Activated CD8-positive, alpha-beta memory T cell treated with anti-CD3 and anti-CD28 coated beads for 48 hours (primary cell): ENCODE data around the gene PRAC1.

Source experiments
- DNase-seq, 3 experiments: peaks; one replicate each; pipeline ENCODE4 v3.0.0-alpha.2; 2020; ENCODE audit warnings: low read depth in 2 of 3, low spot score in 2 of 3

The PRAC1 gene

DNA sequence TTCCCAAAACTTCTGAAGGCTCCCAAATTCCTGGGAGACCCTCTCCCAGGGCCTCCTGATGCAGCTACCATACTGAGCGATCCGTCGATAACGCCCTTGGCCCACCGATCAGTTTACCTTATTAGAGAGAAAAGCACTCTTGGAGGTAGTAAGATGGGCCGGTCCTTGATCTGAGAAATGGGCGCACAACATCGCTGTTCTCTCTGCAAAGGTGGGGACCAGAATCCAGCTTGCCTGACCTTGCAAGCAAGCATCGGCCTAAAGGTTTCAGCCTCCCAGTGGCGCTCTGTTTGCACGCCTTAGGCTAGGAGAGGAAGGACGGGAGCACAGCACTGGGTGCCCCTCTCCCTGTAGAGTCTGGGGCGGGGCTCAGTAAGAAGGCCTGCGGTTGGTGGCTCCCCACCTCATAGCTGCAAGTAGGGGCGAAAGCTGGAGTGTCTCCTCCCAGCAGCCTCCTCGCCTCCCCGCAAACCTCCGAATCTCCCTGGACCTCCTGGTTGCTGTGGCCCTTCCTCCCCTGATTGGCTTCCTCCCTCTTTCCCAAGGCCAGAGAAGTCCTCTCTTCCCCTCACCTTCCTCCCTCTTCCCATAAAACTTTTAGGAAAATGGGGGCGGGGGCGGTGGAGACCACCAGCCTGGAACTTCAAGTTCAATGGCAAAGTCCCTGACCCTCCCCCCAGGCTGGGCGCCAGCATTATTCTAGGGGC lies at the start of gene PRAC1:
TSS of gene PRAC1 (minus strand) at position 318 of the 707 bp plus-strand sequence. CDS start at position 192, 126 bp downstream.
- DNase-seq: no peak

DNA sequence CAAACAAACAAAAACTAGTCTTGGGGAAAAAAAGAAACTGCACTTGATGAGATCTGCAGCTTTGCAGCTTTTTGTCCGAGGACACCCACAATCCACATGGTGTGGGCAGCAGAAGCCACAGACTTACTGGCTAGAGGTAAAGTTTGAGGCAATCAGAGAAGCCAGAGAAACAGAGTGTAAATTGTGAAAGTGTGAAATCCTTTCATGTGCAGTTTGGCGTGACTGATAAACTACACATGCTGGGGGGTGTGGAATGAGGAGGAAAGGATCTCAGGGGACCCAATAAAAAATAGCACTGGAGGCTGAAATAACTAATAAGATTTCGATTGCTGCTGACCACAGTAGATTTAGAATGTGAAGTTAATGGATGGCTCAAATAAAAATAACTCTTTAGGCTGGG lies 48.6 kb upstream of the PRAC1 start:
- no peak for DNase-seq

DNA sequence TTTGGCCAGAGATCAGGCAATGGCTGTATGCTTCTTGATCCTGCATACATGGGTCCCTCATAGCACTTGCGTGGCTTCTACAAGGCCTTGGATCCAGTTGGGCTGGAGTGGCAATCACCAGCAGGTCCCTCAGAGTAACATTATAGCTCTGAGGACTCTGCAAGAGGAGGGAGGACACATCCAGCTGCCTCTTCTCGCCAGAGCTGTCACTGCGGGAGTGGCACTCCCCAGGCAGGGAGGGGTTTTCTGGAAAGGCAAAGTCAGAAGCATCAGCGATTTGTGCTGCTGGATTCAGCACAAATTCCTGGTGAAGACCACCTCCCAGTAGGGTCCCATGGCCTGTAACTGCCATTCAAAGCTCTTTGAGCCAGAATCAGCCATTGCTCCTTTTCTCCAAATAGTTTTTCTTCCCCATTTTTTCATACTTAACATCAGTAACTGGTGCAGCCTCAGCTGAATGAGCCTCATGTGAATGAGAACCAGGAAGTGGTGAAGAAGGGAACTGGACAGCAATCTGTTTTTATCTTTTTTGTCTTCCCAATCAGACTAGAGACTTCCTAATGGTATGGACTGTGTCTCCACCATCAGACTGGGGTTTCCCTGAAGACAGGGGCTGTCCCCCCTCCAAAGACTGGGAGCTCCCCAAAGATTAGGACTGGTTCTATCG lies 46.8 kb upstream of the PRAC1 start:
- DNase-seq: no peak

DNA sequence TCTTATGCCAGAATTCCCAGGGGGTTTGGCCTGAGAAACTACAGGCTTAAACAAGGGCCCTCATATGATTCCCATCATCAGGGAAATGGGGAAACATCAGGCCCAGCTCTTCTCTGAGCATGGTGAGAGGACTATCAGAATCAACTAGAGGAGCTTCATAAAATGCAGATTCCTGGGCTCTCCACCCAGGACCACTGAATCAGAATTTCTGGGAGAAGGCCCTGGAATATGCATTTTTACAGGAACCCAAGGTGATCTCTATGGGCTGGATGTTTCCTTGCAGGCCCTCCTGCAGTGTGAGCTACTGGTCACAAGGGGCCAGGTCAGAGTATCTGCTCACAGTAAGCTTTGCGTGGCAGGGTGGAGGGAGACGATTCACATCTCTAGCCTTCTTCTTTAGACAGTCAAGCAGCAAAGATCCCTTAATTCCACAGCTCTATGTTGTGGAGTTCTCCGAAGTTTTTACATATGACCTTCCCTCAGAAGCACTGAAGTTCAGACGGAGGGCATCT lies 45.0 kb upstream of the PRAC1 start:
- no peak for DNase-seq

DNA sequence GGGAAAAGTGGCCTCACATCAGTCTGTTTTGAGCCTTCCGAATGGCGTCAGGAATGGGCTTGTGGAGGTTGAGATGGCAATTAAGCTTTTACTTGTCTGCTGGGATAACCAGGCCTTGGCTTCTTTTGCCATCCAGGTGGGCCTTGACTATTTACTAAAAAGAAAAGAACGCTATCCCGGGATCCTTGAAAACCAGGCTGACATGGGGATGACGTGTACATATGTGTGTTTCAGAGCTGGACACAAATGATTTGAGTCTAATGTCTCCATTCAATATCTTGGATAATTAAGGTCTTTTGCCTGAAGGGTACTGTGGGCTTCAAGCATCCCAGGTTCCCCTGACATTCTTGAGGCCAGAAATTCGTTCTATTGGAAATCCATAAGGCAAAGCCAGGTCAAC lies 38.8 kb upstream of the PRAC1 start:
- DNase-seq: no peak

DNA sequence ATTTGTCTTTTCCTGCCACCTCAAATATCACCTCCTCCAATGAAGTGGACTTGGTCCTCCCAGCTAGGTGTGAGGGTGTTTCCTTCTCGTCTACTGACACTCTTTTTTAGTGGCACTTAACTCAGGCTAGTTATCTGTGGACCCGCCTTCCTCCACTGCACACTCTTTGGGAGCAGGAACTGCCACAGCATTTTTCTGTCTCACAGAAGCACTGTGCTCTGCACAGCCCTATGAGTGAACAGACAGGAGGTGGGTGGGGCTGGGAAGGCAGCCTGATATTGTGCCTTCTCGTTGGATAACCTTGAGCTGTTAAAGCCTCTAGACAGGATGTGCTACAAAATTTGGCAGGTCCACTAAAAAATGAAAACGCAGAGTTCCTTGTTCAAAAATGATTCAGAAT lies 38.1 kb upstream of the PRAC1 start:
- no peak for DNase-seq

DNA sequence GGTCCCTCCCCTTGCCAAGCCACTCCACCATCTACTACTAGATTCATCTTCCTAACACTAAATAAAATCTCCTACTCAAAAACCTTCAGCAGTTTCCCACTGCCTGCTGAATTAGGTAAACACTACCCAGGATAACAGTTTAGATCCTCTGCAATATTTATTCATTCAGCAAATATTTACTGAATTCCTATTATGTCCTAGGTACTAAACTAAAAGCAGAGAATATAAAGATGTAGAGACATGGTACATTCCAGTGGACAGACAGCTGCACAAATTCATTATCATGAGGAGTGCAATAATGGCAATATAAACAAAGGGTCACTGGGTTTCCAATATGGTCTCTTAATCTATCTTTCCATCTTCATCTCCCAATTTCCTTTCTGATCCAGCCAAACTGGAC lies 37.0 kb upstream of the PRAC1 start:
- no peak for DNase-seq

DNA sequence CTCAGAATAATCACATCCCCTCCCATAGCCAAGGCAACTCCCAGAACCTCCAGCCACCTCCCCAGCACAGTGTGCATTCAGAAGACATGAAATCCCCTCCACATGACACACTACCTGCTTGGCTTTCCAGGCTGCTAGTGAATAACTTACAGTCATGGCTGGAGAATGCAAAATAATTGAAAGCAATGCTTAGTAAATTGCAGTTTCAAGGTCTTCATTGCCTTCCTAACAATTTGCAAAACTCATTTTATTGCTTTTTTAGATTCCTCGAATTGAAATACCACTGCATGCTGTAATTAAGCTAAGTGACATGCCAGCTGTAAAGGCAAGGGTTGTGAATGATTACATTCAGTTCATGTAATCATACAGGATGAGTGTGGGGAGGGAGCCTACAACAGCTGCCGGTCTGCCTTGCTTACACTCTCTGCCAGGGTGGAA lies 35.2 kb upstream of the PRAC1 start:
- DNase-seq: no peak

DNA sequence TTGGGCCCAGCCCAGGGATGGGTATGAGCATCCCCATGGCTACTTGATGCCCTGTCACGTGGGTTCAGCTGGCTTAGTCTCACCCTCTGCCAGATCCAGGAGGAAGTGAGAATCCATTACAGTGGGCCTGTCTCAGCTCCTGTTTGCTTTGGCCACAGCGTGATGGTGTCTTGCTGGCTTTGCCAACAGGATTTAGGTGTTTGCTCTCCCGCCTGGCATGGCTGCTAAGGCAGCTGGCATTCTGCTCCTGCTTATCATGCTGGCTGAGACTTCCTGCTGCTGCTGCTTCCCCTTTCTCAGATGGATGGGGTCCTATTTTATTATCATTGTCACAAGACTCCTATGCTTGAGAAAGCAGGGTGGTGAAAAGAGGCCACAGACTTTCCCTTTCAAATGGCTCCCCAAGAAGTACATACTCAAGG lies 34.5 kb upstream of the PRAC1 start:
- DNase-seq: no peak

DNA sequence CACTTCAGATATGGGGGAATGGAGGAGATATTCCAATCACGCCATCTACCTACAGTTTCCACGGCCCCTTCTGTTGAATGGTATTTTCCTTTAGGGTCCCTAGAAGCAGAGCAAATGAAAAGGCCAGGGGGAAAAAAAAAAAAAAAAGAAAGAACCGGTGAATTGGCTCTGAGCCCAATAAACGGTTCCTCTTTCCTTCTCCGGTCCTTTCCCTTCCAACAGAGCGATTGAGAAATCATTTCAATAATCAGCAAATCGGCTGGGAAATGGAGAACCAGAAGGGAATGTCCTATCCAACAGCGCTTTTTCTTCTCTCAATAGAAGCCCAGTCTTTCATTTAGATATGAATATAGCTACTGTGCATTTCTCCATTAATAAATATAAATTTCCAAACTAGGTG lies 33.0 kb upstream of the PRAC1 start:
- no peak for DNase-seq

DNA sequence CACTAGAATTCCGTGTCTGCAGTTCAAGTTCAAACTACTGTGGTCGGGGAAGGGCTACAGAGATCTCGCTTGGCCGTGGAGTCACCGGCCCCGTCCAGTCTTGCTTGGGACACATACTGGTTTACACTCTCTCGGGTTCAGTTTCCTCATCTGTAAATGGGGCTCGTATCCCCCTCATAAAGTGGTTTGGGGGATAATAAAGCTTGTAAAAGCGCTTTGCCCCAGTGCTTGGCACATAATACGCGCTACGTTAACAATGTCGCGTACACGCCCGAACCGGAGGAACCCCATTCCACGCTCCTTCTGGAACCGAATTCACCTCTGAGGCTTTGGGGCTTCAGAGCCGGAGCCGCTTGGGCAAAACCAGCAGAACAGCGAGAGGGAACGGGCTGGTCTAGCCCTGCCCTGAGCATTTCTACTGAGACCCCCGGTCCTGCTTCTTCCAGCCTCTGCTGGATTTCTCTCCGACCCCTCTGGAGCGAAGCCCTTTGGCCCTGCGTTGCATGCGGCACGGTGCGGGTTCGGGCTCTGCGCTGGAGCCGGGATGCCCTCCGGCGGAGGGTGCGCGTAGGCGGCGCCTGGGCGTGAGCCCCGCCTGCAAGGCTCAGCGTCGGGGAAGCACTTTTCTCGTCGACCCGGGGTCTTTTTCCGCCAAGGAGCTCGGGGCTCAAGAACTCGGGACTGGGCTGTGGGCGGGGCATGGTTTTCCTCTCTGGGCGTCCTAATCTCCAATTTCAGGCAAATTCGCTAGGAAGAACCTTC lies 32.4 kb upstream of the PRAC1 start:
- DNase-seq: no peak

DNA sequence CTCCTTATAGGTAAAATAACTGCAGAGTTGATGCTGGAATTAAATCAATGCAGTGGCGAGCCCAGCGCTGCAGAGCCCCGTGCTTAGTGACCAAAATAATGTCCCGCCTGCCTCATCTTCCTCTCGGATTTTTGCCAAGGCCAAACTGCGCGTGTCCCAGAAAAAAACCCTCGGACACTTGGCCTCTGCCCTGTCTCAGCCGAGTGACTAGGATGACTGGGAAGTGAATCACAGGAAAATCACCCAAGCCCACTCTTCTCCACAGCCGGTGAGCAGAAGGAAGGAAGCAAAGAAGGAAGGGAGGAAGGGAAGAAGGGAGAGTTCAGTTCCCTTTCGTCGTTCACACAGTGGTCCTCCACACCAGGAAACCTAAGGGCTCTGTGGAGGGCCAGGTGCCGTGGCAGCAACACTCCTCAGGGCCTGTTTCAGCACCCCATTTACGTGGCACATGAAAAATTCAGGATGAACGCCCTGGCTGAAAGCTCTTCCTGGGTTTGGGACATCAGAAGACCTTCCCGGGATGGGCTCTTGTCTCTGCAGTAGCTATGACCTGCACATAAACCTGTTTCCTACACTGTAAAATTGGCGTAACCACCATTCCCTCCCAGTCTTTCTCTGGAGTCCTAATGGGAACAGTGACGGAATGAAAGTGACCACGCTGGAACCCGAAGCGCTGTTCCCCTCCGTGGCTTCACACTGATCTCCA lies 31.6 kb upstream of the PRAC1 start:
- no peak for DNase-seq

DNA sequence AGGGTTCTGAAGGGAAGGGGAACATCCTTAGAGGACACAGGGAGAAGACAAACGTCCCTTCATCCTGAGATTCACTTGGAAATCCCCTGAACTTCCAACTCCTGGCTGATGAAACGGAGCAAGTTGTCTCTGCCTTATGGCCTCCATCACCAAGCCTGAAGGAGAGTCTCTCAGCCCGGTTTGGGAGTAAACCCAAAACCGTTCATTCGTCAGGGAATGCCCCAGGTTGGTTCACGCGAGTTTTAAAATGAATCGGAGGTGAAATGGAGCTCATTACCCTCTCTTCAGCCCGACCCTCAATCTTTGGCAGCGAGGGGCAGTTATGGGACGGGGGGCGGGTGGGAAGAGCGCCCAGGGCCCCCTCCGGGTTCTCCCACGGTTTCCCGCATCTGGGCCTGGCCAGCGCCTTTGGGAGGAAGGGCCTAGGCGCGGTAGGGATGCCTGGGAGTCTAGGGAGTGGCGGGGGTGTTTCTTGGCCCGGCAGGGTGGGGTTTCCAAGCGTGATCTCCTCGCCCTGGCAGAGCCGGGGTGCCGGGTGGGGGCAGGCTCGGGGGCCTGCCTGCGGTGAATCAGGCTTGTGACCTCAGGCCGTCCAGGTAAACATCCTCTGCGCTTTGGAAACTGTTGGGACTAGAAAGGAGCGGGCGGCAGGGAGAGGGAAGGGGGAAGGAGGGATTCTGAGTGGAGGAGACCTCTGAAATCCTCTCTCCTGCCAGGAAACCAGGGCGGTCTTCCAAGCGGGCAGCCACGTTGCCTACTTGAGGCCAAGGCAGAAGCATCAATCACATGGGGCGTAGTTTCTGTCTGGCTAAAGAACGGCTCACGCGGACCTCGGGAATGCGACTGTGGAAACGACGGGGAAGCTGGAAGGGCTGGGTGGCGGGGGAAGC lies 30.3 kb upstream of the PRAC1 start:
- no peak for DNase-seq

DNA sequence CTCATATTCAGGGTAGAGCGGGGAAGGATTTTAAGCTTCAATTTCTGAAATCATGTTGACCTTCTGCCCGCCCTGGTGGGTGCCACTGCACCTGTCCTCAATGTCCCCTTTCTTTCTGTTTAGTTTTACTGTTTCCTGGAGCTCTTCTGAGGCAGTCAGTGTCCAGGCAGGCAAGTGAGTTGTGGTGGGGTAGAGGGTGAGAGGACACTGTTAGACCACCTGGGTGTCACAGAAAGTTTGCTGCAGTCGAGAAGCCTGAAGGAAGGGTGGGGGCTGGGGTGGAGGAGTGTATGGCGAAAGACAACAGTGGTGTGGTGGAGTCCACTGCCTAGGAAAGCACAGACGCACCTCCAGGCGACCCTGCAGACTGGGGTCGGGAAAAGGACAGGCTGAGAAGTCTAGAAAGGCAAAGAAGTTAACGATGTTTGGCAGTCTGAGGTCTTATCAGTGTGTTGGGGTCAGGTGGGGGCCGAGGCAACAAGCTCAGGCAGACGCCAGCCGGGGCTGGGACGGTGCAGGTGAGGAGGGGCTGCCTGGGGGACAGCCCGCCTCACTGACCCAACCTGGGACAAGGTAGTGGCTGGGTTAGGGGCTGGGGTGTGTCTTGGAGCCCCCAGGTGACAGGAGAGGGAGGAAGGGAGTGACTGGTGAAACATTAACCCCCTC lies 29.5 kb upstream of the PRAC1 start:
- DNase-seq: no peak

DNA sequence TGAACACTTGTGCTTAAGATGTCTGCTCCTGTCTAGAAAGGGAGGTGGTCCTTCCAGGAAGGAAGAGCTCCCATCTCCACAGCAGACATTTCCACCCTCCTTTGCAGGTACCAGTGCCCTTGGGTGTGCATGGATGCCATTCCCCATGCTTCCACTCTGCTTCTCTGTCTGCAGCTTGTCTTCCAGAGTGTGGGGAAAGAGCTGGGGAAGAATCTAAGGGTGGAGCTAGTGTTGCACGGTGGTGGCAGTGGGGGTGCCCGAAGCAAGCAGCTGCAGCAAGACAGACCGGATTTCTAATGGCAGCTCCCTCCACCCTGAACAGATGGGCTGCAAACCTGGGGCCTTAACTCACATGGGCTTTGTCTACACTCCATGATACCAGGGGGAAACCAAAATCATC lies 28.9 kb upstream of the PRAC1 start:
- no peak for DNase-seq

DNA sequence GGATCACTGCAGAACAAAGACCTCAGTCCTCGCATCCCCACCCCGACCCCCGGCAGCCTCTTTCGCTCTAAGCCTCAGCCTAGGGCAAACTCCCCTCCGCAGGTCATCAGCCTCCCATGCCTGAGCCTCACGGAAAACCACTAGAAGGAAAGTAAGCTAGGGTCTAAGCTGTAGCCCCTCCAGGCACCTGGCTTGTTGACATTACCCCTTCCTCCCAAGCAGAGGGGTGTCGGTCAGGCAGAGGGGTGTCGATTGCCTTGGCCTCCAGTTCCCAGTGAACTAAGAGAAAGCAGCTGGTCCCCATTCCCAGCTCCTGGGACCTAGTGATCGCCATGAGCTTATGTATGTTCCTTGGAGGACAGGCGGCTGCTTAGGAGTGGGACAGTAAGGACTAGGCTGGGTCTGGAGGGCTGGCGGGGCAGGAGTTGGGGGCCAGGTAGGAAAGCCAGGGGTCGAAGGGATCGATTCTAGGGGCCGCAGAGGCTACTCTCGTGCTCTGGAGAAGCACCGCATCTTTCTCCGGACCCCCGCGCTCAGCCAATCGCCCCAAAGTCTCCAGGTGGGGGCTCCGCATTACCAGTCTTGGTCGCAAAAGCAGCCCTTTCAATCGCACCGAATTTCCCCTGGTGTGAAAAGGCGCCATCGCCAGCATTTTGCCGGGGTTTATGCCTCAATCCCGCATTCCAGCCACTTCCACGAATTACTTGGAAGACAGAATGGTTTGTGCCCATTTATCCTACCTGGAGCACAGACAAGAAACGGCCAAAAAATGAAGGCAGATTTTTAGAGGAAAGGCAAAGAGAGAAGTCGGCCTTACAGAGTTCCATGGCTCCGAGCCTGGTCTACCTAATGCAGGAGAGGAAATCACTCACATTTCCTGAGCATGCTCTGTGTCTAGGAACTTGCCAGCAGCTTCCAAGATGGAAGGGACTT lies 27.6 kb upstream of the PRAC1 start:
- no peak for DNase-seq

DNA sequence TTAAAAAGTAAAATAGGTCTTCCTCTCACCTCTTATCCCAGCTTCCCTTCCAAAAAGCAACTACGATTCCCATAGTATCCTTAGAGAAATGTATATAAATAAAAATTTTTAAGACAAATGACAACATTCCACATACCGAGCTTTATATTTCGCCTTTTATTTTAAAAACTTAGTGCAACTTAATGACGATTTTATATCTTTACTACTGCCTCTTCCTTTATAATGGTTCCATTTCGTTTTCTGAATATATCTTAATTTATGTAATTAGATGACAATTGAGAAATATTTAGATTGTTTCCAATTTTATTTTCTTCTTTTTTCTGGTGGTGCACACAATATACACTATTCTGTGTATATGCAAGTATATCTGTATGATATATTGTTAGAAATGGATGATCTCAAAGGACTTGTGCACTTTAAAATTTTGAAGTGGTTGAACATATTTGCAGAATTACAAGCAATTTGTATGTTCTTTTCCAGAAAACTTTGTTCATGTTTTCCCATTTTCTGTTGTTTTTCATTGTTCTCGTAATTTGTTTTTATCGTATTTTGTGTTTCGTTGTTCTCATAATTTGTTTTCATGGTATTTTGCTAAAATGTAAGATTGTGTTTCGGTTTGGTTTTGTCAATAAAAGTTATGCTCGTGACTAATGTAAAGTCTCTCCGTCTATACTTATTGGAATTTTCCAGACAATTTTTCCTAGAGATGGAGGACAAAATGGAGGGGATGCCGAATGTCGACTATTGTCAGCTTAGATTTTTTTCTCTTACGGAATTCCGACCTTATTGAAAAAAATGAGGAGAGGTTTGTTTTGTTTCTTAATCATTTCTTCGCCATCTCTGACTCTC lies 26.6 kb upstream of the PRAC1 start:
- no peak for DNase-seq
